Neural crest cell (in vitro differentiated cells): ENCODE results near the gene OR2F1. TPM values are rescaled to one million over a fixed set of nuclear protein-coding genes. Genes with fewer than 3 reads are reported as not detected.

Source experiments
- DNase-seq: peaks from one replicate; pipeline ENCODE4 v3.0.0; 2021; ENCODE audit warnings: low read depth, mixed read lengths, low spot score
- H3K27ac Mint-ChIP-seq: one replicate; pipeline ENCODE4 v1.8.0; 2021; ENCODE audit warnings: mild to moderate bottlenecking, mixed read lengths; ENCODE audit not compliant: unreplicated experiment
- H3K27me3 Mint-ChIP-seq: 2 replicates; pipeline ENCODE4 v1.8.0; 2021; ENCODE audit warnings: low read depth, mild to moderate bottlenecking, mixed read lengths
- H3K36me3 Mint-ChIP-seq: 2 replicates; pipeline ENCODE4 v1.8.0; 2021; ENCODE audit warnings: low read depth, mild to moderate bottlenecking, mixed read lengths
- H3K4me1 Mint-ChIP-seq: 2 replicates; pipeline ENCODE4 v1.8.0; 2021; ENCODE audit warnings: mixed read lengths
- H3K4me3 Mint-ChIP-seq: one replicate; pipeline ENCODE4 v1.8.0; 2021; ENCODE audit warnings: mild to moderate bottlenecking, mixed read lengths
- H3K9me3 Mint-ChIP-seq: 2 replicates; pipeline ENCODE4 v1.8.0; 2021; ENCODE audit warnings: mixed read lengths
- CTCF ChIP-seq: fragments of 200-600 bp; sonication (generic); conservative IDR thresholded peaks from 2 replicates; pipeline ENCODE4 v1.5.0; 2021; ENCODE audit warnings: antibody characterized with exemption, mild to moderate bottlenecking
- total RNA-seq: library from RNA; stranded (reverse); gene quantifications from 2 replicates; pipeline ENCODE4 v1.2.1, GENCODE V29; 2021

OR2F1 gene
- total RNA-seq, 1 donor from 2014 or later = not detected

- TF ChIP-seq CTCF = no peak
- Mint-ChIP-seq H3K36me3 (no peaks in the 10 kb centered on the region), H3K4me1 (no peaks in the 10 kb centered on the region), H3K27ac (no peak within 1 kb of the TSS), H3K4me3 (no peak within 1 kb of the TSS), H3K27me3 (no peaks in the 10 kb centered on the region), H3K9me3 (peaks cover 5% of the 10 kb centered on the region)
- DNase-seq = no peak
These were observed 45.4 kb downstream of the OR2F1 start, which contains the start of gene OR6B1 for GRCh38 chr7:144000020-144000419. TSS of gene OR6B1 (plus strand) at chr7:144000320. CDS start at chr7:144003997, 3,677 bp downstream.

GRCh38 chr7:144001543-144001942 is 46.9 kb downstream of the OR2F1 start:
- H3K36me3 Mint-ChIP-seq = no peaks in the 10 kb centered on the region
- peaks cover 5% of the 10 kb centered on the region for H3K9me3 Mint-ChIP-seq
- TF ChIP-seq CTCF = no peak
- H3K4me1 Mint-ChIP-seq = no peaks in the 10 kb centered on the region
- no peaks in the 10 kb centered on the region for H3K27me3 Mint-ChIP-seq
- H3K27ac Mint-ChIP-seq = no peak overlapping the region
- H3K4me3 Mint-ChIP-seq = no peak overlapping the region
- no peak for DNase-seq

GRCh38 chr7:144004703-144005102 is 50.1 kb downstream of the OR2F1 start:
- Mint-ChIP-seq H3K36me3 (no peaks in the 10 kb centered on the region), H3K9me3 (peaks cover 12% of the 10 kb centered on the region), H3K4me1 (no peaks in the 10 kb centered on the region), H3K4me3 (no peak overlapping the region), H3K27ac (no peak overlapping the region), H3K27me3 (no peaks in the 10 kb centered on the region)
- no peak for TF ChIP-seq CTCF
- DNase-seq = no peak

- DNase-seq = no peak
- no peak overlapping the region for H3K4me3 Mint-ChIP-seq
- H3K27me3 Mint-ChIP-seq = no peaks in the 10 kb centered on the region
- no peak overlapping the region for H3K27ac Mint-ChIP-seq
- peaks cover 16% of the 10 kb centered on the region for H3K9me3 Mint-ChIP-seq
- no peak for TF ChIP-seq CTCF
- no peaks in the 10 kb centered on the region for H3K36me3 Mint-ChIP-seq
- no peaks in the 10 kb centered on the region for H3K4me1 Mint-ChIP-seq
These were observed 51.5 kb downstream of the OR2F1 start for GRCh38 chr7:144006029-144006691.

GRCh38 chr7:144006692-144007042 is 52.0 kb downstream of the OR2F1 start:
- H3K36me3 Mint-ChIP-seq = no peaks in the 10 kb centered on the region
- H3K27ac Mint-ChIP-seq = no peak overlapping the region
- DNase-seq = no peak
- H3K4me1 Mint-ChIP-seq = no peaks in the 10 kb centered on the region
- H3K9me3 Mint-ChIP-seq = peaks cover 16% of the 10 kb centered on the region
- no peak overlapping the region for H3K4me3 Mint-ChIP-seq
- no peaks in the 10 kb centered on the region for H3K27me3 Mint-ChIP-seq
- no peak for TF ChIP-seq CTCF
